HL-60/S4 (cell line): ENCODE results near the gene ANKS1B.

Experiments used
- in situ Hi-C: fragments of 300-500 bp; cut with MboI; formaldehyde crosslinking; loops from 2 replicates; pipeline ENCODE4 v1.14.3; 2022; ENCODE audit warnings: low sequenced_read_pairs

ANKS1B gene

DNA sequence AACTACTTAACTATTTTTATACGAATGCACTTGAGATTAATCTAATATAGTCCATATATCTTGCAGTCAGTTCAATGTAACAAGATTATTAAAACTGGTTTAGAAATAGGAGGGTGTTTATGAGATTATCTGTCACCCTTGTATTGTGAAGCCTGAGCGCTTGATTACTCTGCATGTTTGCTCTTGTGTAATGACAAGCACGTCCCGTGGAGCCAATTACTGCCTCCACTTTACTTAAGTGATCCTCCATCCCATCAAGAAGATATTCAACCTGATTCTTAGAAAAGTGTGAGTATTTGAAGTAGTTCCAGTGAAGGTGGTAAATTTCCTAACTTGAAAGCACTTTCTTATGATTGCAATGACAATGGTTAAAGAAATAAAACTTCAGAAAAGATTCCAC is 752.4 kb downstream of the ANKS1B start:
- in situ Hi-C loops, result no loop called here

DNA sequence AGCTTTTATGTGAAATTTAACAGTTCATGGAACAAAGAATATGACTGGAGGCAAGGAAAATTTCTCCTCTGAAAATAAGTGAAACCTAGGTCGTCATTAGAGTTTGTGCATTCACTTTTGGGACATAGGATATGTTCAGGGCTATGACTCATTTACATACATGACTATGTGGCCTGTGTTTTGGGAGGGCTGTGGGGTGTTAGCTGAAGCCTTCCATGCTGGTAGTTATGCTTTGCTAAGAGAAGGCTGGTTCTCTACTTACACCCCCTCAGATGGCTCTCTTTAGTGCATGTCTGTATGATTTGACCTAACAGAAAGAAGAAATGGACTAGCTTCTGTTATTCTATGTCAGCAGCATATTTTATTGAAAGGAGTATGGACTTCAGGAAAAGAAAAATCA is 753.7 kb downstream of the ANKS1B start:
- in situ Hi-C loops, result no loop called here

DNA sequence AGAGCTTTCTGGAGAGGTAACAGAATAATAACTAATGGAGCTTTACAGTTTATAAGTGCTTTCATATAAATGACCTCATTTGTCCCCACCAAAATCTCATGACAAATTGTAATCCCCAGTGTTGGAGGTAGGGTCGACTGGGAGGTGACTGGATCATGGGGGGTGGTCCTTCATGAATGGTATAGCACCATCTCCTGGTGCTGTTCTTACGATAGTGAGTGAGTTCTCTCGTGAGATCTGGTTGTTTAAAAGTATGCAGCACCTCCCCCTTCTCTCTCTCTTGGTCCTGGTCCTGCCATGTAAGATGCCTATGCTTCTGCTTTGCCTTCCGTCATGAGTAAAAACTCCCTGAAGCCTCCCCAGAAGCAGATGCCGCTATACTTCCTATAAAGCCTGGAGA is 760.5 kb downstream of the ANKS1B start:
- in situ Hi-C loops, result no loop called here

GRCh38 chr12:99223579-99223978 is 761.2 kb downstream of the ANKS1B start:
- in situ Hi-C loops, result no loop called here

DNA sequence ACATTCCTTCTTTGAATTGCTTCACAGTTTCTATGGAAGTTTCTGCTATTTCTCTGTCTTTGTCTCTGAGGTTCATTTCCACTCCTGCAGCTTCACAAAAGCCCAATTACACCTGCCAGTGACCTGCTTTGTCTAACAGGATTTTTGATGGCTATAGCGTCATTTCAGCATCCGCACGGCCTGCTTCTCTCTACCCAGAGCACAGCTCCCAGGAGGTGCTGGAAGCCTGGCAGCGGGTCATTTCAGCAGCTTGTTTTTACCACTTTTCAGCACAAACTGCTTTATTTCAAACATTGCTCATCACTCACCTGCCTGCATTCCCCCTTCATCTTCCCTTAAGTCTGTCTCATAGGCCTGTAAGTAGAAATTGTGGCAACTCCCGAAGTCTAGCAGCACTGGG is 771.7 kb downstream of the ANKS1B start:
- in situ Hi-C loops, result no loop called here

- in situ Hi-C loops, result no loop called here
Measured at GRCh38 chr12:99212275-99212674, 772.5 kb downstream of the ANKS1B start.

GRCh38 chr12:99205111-99205510 is 779.6 kb downstream of the ANKS1B start:
- in situ Hi-C loops, result no loop called here

DNA sequence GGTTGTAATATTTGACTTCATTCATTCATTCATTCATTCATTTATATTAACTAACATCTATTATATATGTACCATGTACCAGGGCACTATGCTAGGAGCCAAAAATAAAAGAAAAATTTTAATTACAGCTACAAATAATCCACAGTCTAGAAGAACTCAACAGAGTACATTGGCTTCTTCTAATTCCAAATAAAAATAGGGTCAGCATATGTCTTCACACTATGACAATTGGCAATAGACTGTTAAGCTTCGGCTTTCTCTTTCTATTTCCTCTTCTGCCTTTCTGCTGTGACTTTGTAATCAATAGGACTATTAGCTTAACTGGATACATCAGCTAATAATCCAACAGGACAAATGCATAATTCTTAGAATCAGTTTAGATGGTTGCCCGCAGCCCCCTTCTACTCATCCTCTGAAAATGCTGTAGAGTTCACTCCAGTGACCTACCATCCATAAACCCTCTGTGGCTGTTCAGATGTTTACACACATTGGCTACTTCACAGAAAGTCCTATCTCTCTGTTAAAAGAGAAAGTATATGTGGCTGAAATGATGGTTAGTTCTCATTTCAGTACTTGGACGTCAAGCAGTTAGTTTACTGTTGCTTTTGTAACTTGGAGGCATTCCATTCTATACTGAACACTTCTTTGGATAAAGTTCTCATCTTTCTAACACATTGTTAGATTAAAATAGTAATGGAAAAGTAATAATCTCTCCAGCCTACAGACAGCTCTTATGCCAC is 782.7 kb downstream of the ANKS1B start:
- in situ Hi-C loops, result no loop called here

- in situ Hi-C loops, result no loop called here
Measured at GRCh38 chr12:99200711-99201384, 783.9 kb downstream of the ANKS1B start.

GRCh38 chr12:99195474-99195873 is 789.3 kb downstream of the ANKS1B start:
- in situ Hi-C loops, result no loop called here

DNA sequence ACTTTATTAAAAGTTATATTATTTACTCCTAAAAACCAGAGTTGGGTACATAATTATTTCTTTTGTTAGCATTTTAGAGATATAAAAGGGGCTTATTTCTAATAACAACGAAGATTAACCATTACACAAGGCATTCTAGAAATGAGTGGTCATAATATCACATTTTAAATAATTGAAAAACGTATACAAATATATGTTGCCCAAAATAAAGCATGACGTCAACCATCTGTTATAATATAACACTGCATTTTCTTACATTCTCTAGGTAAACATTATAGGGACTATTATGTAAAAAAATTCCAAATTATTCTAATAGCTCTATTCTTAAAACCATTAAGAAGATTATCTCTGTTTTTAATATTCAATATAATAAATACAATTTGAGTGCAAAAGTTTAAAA is 792.2 kb downstream of the ANKS1B start:
- in situ Hi-C loops, result no loop called here

- in situ Hi-C loops, result no loop called here
Measured at GRCh38 chr12:99176871-99177270, 807.9 kb downstream of the ANKS1B start.

- in situ Hi-C loops, result no loop called here
Measured at GRCh38 chr12:99170461-99170860, 814.3 kb downstream of the ANKS1B start.

- in situ Hi-C loops, result no loop called here
Measured at GRCh38 chr12:99170037-99170436, 814.7 kb downstream of the ANKS1B start.

DNA sequence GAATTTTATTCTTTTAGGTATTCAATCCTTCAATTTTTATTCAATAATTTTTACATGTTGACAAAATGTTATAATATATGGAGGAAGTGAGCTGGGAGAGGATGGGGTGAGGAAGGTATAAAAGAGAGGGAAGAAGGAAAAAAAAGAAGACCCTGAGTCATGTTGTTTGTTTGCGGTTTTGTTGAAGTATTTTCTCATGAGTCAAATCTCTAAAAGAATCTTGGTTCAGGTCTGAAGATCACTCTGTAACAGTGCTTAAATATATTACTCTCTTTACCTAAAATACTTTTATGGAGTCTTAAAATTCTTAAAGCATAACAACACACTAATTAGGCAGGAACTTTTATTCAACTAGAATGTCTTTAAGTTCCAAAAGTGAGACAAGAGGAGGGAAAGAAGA is 826.8 kb downstream of the ANKS1B start:
- in situ Hi-C loops, result no loop called here

DNA sequence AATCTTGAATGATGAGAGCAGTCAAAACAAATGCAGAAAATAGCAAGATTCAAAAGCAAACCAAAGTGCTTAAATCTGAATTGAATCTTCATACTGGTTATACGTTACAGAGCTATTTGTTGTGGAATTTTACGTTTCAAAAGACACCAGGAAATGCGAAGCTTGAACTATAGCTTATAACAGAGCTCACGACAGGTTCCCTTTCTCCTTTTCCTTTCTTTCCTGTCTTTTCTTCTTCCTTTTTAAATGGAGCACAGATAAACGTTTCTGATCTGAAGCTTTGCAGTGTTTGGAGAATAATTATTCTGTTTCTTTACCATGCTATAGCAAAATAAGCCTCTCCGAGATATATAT is 829.8 kb downstream of the ANKS1B start:
- in situ Hi-C loops, result no loop called here

GRCh38 chr12:99154216-99154982 is 830.3 kb downstream of the ANKS1B start:
- in situ Hi-C loops, result no loop called here

DNA sequence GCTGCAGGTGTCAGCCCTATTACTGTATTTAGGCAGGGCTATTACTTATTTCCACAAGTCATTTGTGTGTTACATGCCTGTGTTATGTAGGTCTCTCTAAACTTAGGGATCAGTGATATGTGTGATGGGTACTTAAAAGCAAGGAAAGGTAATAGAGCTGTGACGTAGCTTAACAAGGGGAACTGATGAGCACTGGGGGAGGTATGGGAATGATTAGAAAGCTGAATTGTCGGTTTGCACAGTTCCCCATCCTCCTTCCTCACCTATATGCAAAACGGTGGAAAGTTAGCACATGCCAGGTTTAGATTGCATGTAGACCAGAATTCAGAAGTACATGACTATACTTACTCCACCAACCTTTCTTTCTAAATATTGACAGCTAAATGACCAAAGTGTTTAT is 831.4 kb downstream of the ANKS1B start:
- in situ Hi-C loops, result no loop called here

GRCh38 chr12:99152337-99152736 is 832.4 kb downstream of the ANKS1B start:
- in situ Hi-C loops, result no loop called here

DNA sequence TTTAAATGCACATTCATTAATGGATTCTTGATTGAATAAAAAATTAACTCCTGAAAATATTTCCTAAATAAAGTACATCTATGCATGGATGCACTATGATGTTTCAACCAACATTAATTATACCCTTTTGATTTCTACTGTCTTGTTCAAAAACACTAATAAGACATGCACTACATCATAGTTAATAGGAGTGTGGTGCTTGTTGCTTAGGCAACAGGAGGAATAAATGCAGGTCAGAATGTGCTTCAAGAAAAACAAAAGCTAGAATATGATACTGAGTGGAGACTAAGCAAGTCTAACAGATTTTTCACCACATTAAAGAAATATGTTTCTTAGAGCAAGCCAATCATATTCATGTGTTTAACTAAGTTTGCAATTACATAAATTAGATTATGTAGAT is 833.0 kb downstream of the ANKS1B start:
- in situ Hi-C loops, result no loop called here

DNA sequence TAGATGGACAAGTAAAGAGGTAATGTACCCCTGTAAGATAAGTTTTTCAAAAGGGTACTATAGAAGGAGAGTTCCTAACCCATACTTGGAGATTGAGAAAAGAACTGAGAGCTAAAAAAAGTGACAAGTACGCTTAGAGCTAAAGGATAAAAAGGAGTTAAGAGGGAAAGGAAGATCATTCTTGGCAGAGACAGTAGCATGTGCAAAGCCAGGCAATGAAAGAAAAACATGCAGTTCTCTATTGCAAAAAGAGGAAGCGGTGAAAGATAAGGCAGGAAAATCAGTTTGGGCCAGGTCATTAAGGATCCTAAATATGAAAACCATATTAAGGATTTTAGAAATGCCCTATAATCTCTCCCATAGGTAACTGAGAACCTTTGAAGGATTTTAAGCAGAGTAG is 837.6 kb downstream of the ANKS1B start:
- in situ Hi-C loops, result no loop called here

DNA sequence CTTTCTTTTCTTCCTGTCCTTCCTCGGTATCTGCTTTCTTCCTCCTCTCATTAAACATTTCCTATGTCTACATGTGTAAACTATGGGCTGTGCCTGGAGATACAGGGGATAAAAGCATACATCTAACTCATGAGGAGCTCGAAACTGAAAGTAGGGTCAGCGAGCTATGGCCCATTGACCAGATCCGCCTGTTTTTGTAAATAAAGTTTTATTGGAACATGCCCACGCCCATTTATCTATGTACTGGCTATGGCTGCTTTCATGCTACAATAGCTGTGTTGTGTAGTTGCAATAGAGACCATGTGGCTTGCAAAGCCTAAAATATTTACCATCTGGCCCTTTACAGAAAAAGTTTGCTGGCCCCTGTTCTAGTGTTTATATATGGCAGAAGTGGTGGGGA is 838.0 kb downstream of the ANKS1B start:
- in situ Hi-C loops, result no loop called here
